DMS 273 treated with DMSO at 0.1 percent for 48 hours (cell line): ENCODE results near the gene SPATS1.
"Not testable (repeated sequence)": the region's sequence is repeated elsewhere in the genome, so short reads cannot be mapped to it uniquely, and the experiment has no call there.

Experiments
- DNase-seq: peaks from one replicate; lab custom pipeline; 2025; lab: John Stamatoyannopoulos, UW

The SPATS1 gene

GRCh38 chr6:44341095-44341890, 1.2 kb upstream of the SPATS1 start:
- no peak for DNase-seq

GRCh38 chr6:44342052-44342451, 398 bp upstream of the SPATS1 start:
- DNase-seq: no peak

DNA sequence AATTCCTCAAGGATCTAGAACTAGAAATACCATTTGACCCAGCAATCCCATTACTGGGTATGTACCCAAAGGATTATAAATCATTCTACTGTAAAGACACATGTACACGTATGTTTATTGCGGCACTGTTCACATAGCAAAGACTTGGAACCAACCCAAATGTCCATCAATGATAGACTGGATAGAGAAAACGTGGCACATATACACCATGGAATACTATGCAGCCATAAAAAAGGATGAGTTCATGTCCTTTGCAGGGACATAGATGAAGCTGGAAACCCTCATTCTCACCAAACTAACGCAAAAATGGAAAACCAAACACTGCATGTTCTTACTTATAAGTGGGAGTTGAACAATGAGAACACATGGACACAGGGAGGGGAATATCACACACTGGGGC, 4.4 kb downstream of the SPATS1 start:
- not testable (repeated sequence) for DNase-seq

- no peak for DNase-seq
These were observed 7.6 kb downstream of the SPATS1 start for GRCh38 chr6:44349904-44350649.

DNA sequence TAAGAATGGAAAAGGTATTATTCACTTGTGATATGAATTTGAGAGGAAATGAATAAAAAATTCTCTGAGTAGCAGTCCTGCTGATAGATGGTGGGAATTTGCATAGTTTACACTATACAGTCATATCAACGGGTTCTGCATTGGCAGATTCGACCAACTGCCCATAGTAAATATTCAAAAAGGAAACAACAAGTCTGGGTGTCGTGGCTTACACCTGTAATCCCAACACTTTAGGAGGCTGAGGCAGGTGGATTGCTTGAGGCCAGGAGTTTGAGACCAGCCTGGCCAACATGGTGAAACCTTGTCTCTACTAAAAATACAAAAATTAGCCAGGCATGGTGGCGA, 8.2 kb downstream of the SPATS1 start:
- not testable (repeated sequence) for DNase-seq

- no peak for DNase-seq
These were observed 9.8 kb downstream of the SPATS1 start for GRCh38 chr6:44352259-44352658.

GRCh38 chr6:44353336-44353735, 10.9 kb downstream of the SPATS1 start:
- DNase-seq: no peak

- DNase-seq: no peak
These were observed 13.2 kb downstream of the SPATS1 start for GRCh38 chr6:44355640-44356039.

GRCh38 chr6:44356487-44356886, 14.0 kb downstream of the SPATS1 start:
- no peak for DNase-seq

DNA sequence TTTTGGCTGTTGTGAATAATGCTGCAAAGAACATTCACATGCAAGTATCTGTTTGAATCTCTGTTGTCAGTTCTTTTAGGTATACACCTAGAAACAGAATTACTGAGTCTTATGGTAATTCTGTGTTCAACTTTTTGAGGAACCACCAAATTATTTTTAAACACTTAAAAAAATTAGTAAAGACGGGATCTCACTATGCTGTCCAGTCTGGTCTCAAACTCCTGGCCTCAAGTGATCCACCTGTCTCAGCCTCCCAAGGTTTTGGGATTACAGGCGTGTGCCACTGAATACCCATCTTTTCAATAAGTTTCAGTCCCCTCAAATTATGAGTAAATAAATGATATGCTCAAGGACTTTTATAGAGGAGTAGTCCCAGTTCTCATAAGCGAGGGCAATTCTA, 17.5 kb downstream of the SPATS1 start:
- DNase-seq: no peak

DNA sequence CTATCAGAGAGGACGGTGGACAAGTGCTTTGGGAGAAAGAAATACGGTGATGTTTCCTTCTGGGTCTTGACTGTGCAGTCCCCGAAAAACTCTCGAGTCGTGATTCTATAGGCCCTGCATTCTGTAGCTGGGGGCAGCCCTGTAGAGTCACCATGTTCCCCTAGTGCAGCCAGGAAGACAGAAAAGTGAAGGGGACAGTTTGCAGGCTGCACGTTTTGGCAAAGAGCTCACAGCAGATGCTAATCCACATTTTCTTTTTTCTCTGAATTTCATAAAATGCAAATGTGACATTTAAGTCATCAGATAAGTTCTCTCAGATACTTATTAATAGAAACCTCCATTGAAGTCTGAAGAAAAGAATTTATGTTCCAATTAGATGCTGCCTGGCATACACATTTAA, 19.5 kb downstream of the SPATS1 start:
- no peak for DNase-seq

GRCh38 chr6:44363377-44363926, 21.0 kb downstream of the SPATS1 start:
- DNase-seq: no peak

DNA sequence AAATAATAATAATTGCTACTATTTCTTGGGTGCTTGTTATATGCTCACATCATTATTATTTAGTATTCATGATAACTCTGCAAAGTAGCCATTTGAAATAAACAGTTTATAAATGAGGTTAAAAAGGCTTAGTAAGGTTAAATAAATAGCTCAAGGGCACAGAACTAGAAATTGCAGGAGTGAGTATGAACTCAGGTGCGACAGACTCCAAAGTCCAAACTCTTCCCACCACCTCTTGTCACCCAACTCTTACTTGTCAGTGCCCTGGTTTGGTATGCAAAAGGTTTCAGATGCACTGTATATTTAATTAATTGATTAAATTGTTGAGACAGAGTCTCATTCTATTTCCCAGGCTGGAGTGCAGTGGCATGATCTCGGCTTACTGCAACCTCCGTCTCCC, 24.3 kb downstream of the SPATS1 start:
- DNase-seq: no peak

- no peak for DNase-seq
These were observed 25.2 kb downstream of the SPATS1 start for GRCh38 chr6:44367681-44368080.

DNA sequence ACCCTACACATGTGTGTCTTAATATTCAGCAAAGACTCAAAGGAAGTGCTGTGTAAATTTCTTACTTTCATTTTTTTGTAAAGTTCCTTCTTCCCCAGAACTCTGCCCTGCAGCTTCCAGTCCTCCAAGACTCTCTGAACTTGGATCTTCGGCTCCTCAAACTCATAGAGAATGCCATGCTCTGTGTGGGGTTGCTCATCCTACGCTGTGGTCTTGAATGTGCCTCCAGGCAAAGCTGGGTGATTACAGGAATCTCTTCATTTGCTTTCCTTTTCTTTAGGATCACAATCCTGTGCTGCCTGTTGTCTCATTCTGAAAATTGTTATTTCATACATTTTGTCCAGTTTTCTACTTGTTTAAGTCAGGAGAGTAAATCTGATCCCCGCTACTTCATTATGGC, 30.6 kb downstream of the SPATS1 start:
- DNase-seq: no peak

- DNase-seq: no peak
These were observed 31.3 kb downstream of the SPATS1 start for GRCh38 chr6:44373787-44374186.

DNA sequence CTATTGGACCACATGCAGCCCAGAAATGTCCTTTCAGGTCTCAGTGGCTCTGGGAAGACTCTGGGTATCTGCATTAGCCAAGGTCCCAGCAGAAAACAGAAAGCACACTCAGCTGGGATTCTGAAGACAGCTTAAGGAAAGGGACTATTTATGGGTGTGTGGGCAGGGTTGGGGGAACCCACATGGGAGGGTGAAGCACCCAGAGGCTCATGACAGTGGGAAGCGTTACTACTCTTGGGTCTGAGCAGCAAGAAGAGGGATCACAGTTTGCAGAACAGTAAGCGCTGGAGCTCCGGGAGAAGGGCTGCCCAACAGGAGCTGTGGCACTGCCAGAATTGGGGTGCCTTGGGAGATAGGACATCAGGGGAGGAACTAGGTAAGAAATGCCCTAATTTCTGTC, 32.6 kb downstream of the SPATS1 start:
- no peak for DNase-seq

GRCh38 chr6:44377484-44377883, 35.0 kb downstream of the SPATS1 start:
- DNase-seq: no peak

- DNase-seq: no peak
These were observed 35.5 kb downstream of the SPATS1 start for GRCh38 chr6:44377971-44378370.

DNA sequence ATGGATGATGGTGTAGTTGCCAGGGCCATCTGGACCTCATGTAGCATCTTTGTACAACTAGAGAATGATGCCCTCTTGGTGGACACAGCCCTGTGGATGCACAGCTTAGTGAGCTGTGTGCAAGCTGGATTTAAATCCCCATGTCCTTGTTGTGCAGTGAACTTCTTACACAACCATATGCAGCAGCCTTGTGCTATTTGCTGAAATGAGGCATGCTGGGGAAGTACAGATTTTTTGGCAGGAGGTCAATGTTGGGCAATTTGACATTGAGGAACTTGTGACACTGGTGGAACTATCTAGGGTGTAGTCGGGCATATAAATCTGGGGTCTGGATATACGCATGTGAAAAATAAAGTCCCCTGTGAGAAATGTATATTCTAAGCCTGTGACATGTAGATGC, 39.3 kb downstream of the SPATS1 start:
- DNase-seq: no peak

DNA sequence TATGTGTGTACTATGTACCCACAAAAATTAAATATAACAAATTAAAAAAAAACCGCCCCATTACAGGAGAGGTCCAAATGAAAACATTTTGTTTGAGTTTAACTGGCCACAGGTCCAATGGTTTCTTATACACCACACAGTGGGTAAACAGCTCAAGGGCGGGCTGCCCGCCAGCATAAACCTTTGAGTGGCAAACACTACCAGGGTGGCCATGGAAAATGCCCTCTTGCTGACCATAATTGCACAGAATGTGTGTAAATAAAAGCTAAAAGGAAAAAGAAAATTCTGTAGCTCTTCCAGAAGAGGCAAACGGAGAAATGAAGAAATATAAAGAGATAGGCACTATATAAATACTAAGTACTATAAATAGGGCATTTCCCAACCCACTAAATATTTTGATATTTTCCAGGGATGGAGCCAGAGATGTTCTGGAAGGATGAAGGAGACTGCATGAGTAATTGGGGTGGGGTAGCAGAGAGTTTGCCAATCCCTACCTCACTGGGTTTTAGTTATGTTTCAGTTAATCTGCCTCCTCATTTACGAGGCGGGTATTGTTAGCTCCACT, 44.0 kb downstream of the SPATS1 start:
- no peak for DNase-seq

DNA sequence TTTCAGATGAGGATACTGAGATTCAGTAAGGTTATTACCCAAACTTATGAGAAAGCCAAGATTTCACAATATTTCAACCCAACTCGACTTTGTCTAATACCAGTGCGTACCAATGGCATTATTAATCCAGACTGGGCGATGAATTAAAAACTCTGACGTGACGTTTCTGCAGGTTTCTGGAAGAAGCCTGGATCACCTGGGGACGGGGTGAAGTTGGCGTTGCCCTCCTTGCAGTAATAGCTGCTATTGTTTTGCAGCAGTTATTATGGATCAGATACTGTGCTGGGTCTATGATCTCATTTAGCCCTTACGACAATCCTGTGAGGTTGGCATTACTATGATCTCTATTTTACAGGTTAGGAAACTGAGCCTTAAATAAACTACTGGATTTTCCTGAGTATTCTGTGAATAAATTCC, 44.5 kb downstream of the SPATS1 start:
- no peak for DNase-seq
